ENCODE data around the gene ADAMTSL2.

Gene ADAMTSL2

GRCh38 chr9:133575186-133576030, 40.9 kb downstream of the ADAMTSL2 start:
- no peak for DNase-seq

GRCh38 chr9:133576031-133576874, 41.7 kb downstream of the ADAMTSL2 start:
- DNase-seq, result no peak

- no peak for DNase-seq
These were observed 42.6 kb downstream of the ADAMTSL2 start for GRCh38 chr9:133576875-133577736.

GRCh38 chr9:133577737-133578112, 43.2 kb downstream of the ADAMTSL2 start:
- no peak for DNase-seq

- DNase-seq, result no peak
These were observed 44.3 kb downstream of the ADAMTSL2 start for GRCh38 chr9:133578524-133579441.

- no peak for DNase-seq
These were observed 45.3 kb downstream of the ADAMTSL2 start for GRCh38 chr9:133579601-133580418.

GRCh38 chr9:133580419-133580738, 45.9 kb downstream of the ADAMTSL2 start:
- no peak for DNase-seq

- no peak for DNase-seq
These were observed 46.5 kb downstream of the ADAMTSL2 start for GRCh38 chr9:133581011-133581410.

GRCh38 chr9:133581513-133582343, 47.2 kb downstream of the ADAMTSL2 start:
- no peak for DNase-seq

GRCh38 chr9:133582501-133583045, 48.1 kb downstream of the ADAMTSL2 start:
- no peak for DNase-seq

GRCh38 chr9:133583111-133583510, 48.6 kb downstream of the ADAMTSL2 start:
- DNase-seq, result no peak

GRCh38 chr9:133583586-133583985, 49.1 kb downstream of the ADAMTSL2 start:
- DNase-seq, result no peak

GRCh38 chr9:133584167-133584558, 49.7 kb downstream of the ADAMTSL2 start:
- no peak for DNase-seq

- DNase-seq, result no peak
These were observed 50.3 kb downstream of the ADAMTSL2 start for GRCh38 chr9:133584559-133585476.

- no peak for DNase-seq
These were observed 51.2 kb downstream of the ADAMTSL2 start for GRCh38 chr9:133585481-133586351.

GRCh38 chr9:133587051-133587450, 52.5 kb downstream of the ADAMTSL2 start:
- no peak for DNase-seq

GRCh38 chr9:133587466-133587865, 53.0 kb downstream of the ADAMTSL2 start:
- no peak for DNase-seq

Measured in right kidney (tissue), 1 donor.